HCT116 (cell line): Measurements from ENCODE around the gene DMRT3. TPM values are rescaled to one million over a fixed set of nuclear protein-coding genes. Genes with fewer than 3 reads are reported as not detected.

Experiments used
- ATAC-seq: fragments of 200-7000 bp; cut with Tn5 transposase; 2 replicates; pipeline ENCODE4 v1.9.1; 2020; ENCODE audit warnings: mild to moderate bottlenecking, moderate library complexity
- BruUV-seq: library from RNA; stranded (reverse); fragments of 400-500 nt; replicated peaks from 2 replicates; lab custom pipeline; 2021; lab: Mats Ljungman, UMichigan
- CTCF ChIA-PET: fragments of 300-600 bp; sonication (Branson Sonifier 250); formaldehyde crosslinking; loops from one replicate; lab custom pipeline; 2021; ENCODE audit warnings: antibody characterized with exemption; lab: Charles Lee
- POLR2A ChIA-PET: fragments of 300-600, 350-600 bp; sonication (Branson Sonifier 250); formaldehyde crosslinking; loops from one replicate; lab custom pipeline; 2021; ENCODE audit warnings: antibody characterized with exemption; lab: Charles Lee
- RAD21 ChIA-PET, 2 experiments: fragments of 300-600 bp; sonication (Branson Sonifier 250); formaldehyde crosslinking; loops; one replicate each; lab custom pipeline; 2023; ENCODE audit warnings: low total read pairs in 2 of 2; ENCODE audit not compliant: uncharacterized antibody in 2 of 2, unreplicated experiment in 2 of 2, low non-redundant PET in 1 of 2; lab: Charles Lee
- DNase-seq: peaks from one replicate; pipeline ENCODE4 v3.0.0-alpha.2; 2010; ENCODE audit warnings: low read depth, low spot score
- H2AFZ ChIP-seq: fragments of 200-600 bp; shearing (Covaris generic), sonication (generic); 2 replicates; pipeline ENCODE4 v1.6.1; 2017; ENCODE audit warnings: low read depth, mixed run types, mixed read lengths, antibody characterized with exemption, low read length; ENCODE audit not compliant: poor library complexity, severe bottlenecking
- H3K27ac ChIP-seq: 2 replicates; pipeline ENCODE4 v1.5.1; 2012; ENCODE audit warnings: low read depth, low read length
- H3K27me3 ChIP-seq: fragments of 200-600 bp; sonication (generic); 2 replicates; pipeline ENCODE4 v1.6.1; 2016; ENCODE audit warnings: mixed run types, low read length, mixed read lengths; ENCODE audit not compliant: insufficient read depth
- H3K36me3 ChIP-seq, 2 experiments: fragments of 200-500 bp in 1 of 2; fragments of 200-600 bp in 1 of 2; sonication (Bioruptor generic) in 1 of 2; sonication (generic) in 1 of 2; 2 replicates each; pipeline versions ENCODE4 v1.5.1 to v1.6.1; 2014 to 2016; ENCODE audit warnings: low read length in 2 of 2, inconsistent platforms in 1 of 2, mixed read lengths in 1 of 2, mixed run types in 1 of 2; ENCODE audit not compliant: insufficient read depth in 2 of 2, control insufficient read depth in 1 of 2
- H3K4me1 ChIP-seq, 2 experiments: fragments of 200-600 bp in 1 of 2; sonication (generic) in 1 of 2; 2 replicates each; pipeline versions ENCODE4 v1.5.1 to v1.6.1; 2012 to 2017; ENCODE audit warnings: low read length in 2 of 2, inconsistent platforms in 1 of 2, mild to moderate bottlenecking in 1 of 2, mixed read lengths in 1 of 2, mixed run types in 1 of 2, moderate library complexity in 1 of 2; ENCODE audit not compliant: insufficient read depth in 2 of 2, control insufficient read depth in 1 of 2
- H3K4me2 ChIP-seq: fragments of 200-600 bp; sonication (generic); 2 replicates; pipeline ENCODE4 v1.6.1; 2017; ENCODE audit warnings: mixed run types, low read length, mixed read lengths
- H3K4me3 ChIP-seq, 2 experiments: fragments of 200-600 bp in 1 of 2; sonication (generic) in 1 of 2; replicated peaks in 1 of 2; 2 replicates each; pipeline ENCODE4 v1.5.1; 2011 to 2016; ENCODE audit warnings: low read length in 2 of 2, control low read depth in 1 of 2, low read depth in 1 of 2, mild to moderate bottlenecking in 1 of 2, mixed read lengths in 1 of 2, mixed run types in 1 of 2
- H3K79me2 ChIP-seq: fragments of 200-600 bp; sonication (generic); 2 replicates; pipeline ENCODE4 v1.6.1; 2017; ENCODE audit warnings: mild to moderate bottlenecking, mixed run types, low read length, moderate library complexity, mixed read lengths; ENCODE audit not compliant: insufficient read depth
- H3K9ac ChIP-seq: fragments of 200-600 bp; sonication (generic); 2 replicates; pipeline ENCODE4 v1.6.1; 2016; ENCODE audit warnings: low read length, mixed read lengths
- H3K9me2 ChIP-seq: fragments of 200-600 bp; sonication (generic), shearing (Covaris generic); 2 replicates; pipeline ENCODE4 v1.6.1; 2017; ENCODE audit warnings: mixed run types, mild to moderate bottlenecking, moderate library complexity; ENCODE audit not compliant: insufficient read depth
- H3K9me3 ChIP-seq, 2 experiments: fragments of 200-500 bp in 1 of 2; fragments of 200-600 bp in 1 of 2; sonication (Bioruptor generic) in 1 of 2; sonication (generic) in 1 of 2; 2 replicates each; pipeline ENCODE4 v1.6.1; 2014 to 2017; ENCODE audit warnings: low read length in 2 of 2, mixed read lengths in 2 of 2, inconsistent platforms in 1 of 2, low read depth in 1 of 2, mild to moderate bottlenecking in 1 of 2, mixed run types in 1 of 2, moderate library complexity in 1 of 2; ENCODE audit not compliant: control insufficient read depth in 1 of 2, insufficient read depth in 1 of 2
- H4K20me1 ChIP-seq: fragments of 200-600 bp; sonication (generic), shearing (Covaris generic); 2 replicates; pipeline ENCODE4 v1.6.1; 2017; ENCODE audit warnings: mixed run types, mild to moderate bottlenecking, moderate library complexity; ENCODE audit not compliant: insufficient read depth
- EGR1 ChIP-seq: IDR thresholded peaks from 2 replicates; pipeline ENCODE4 v1.6.1; 2012; ENCODE audit warnings: low read depth
- ELF1 ChIP-seq: IDR thresholded peaks from 2 replicates; pipeline ENCODE4 v1.6.1; 2012; ENCODE audit warnings: low read depth, borderline replicate concordance
- EZH2phosphoT487 ChIP-seq: fragments of 200-600 bp; IDR thresholded peaks from 2 replicates; pipeline ENCODE4 v1.6.1; 2018; ENCODE audit warnings: antibody characterized with exemption, borderline replicate concordance
- FOSL1 ChIP-seq: IDR thresholded peaks from 2 replicates; pipeline ENCODE4 v1.6.1; 2012; ENCODE audit warnings: low read depth
- JUND ChIP-seq: IDR thresholded peaks from 2 replicates; pipeline ENCODE4 v1.6.1; 2012
- MAX ChIP-seq: IDR thresholded peaks from 2 replicates; pipeline ENCODE4 v1.6.1; 2012
- REST ChIP-seq: IDR thresholded peaks from 2 replicates; pipeline ENCODE4 v1.6.1; 2012; ENCODE audit warnings: low read depth
- SP1 ChIP-seq: IDR thresholded peaks from 2 replicates; pipeline ENCODE4 v1.6.1; 2012; ENCODE audit warnings: low read depth
- TCF7L2 ChIP-seq: IDR thresholded peaks from 2 replicates; pipeline ENCODE4 v1.7.0; 2011; ENCODE audit warnings: borderline replicate concordance, inconsistent platforms; ENCODE audit not compliant: insufficient read depth, insufficient read length; ENCODE audit errors: extremely low read depth
- ZFX ChIP-seq: fragments of 450-650 bp; IDR thresholded peaks from 2 replicates; pipeline ENCODE4 v1.6.1; 2017
- ZNF274 ChIP-seq: fragments of 200-500 bp; sonication (Bioruptor generic); IDR thresholded peaks from 2 replicates; pipeline ENCODE4 v1.6.1; 2014; ENCODE audit warnings: mild to moderate bottlenecking, low read depth, low read length, inconsistent platforms
- intact Hi-C: fragments of 100-400 bp; cut with micrococcal nuclease; formaldehyde crosslinking; loops from 2 replicates; pipeline ENCODE4 v1.10.0; 2022
- total RNA-seq: library from RNA; stranded (reverse); gene quantifications from one replicate; pipeline ENCODE4 v1.2.1, GENCODE V29; 2021; ENCODE audit not compliant: unreplicated experiment
- TF ChIP-seq, protein P1 (sequence below): IDR thresholded peaks from 2 replicates; pipeline ENCODE4 v1.6.1; 2011; ENCODE audit warnings: mild to moderate bottlenecking, low read length, moderate library complexity; ENCODE audit not compliant: insufficient replicate concordance; ENCODE audit errors: extremely low read depth

DMRT3 gene
- total RNA-seq, 1 experiment from 2014 or later = not detected

DNA sequence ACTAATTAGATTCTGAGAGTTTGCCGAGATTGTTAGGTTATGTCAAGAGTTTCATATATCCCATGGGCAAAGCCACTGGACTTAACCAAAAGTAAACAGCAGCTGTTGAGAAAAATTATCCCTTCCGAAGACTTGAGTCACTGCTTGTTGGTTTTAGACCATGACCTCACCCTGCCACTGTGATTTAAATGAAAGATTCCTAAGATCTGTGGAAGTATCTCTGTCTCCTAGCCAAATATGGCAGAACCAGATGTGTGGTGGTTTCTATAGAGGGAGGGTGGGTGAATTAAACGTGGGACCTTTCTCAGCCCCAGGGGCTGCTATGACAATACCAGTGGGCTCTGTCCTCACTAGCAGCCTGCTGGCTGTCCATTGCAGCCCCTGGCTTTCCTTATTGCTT, 19.3 kb downstream of the DMRT3 start:
- H3K4me2 ChIP-seq = no peak overlapping the region
- POLR2A ChIA-PET = no interaction called here
- peaks cover 0 to 13% of the 10 kb centered on the region in 2 experiments; a peak in 1 of 4 replicates for H3K9me3 ChIP-seq
- no peak for ATAC-seq
- no peaks in the 10 kb centered on the region for H4K20me1 ChIP-seq
- no peaks in the 10 kb centered on the region for H3K27me3 ChIP-seq
- no peaks in the 10 kb centered on the region for H3K4me1 ChIP-seq
- TF ChIP-seq REST = no peak
- TF ChIP-seq EZH2phosphoT487 = no peak
- no peak for TF ChIP-seq MAX
- TF ChIP-seq SP1 = no peak
- TF ChIP-seq EGR1 = no peak
- TF ChIP-seq, protein P1, sequence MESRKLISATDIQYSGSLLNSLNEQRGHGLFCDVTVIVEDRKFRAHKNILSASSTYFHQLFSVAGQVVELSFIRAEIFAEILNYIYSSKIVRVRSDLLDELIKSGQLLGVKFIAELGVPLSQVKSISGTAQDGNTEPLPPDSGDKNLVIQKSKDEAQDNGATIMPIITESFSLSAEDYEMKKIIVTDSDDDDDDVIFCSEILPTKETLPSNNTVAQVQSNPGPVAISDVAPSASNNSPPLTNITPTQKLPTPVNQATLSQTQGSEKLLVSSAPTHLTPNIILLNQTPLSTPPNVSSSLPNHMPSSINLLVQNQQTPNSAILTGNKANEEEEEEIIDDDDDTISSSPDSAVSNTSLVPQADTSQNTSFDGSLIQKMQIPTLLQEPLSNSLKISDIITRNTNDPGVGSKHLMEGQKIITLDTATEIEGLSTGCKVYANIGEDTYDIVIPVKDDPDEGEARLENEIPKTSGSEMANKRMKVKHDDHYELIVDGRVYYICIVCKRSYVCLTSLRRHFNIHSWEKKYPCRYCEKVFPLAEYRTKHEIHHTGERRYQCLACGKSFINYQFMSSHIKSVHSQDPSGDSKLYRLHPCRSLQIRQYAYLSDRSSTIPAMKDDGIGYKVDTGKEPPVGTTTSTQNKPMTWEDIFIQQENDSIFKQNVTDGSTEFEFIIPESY = no peak
- TF ChIP-seq ELF1 = no peak
- no peak for TF ChIP-seq ZFX
- no peak for TF ChIP-seq JUND
- TF ChIP-seq ZNF274 = no peak
- TF ChIP-seq TCF7L2 = no peak
- no peak for TF ChIP-seq FOSL1
- no peak overlapping the region for H3K4me3 ChIP-seq
- no peaks in the 10 kb centered on the region for H3K36me3 ChIP-seq
- CTCF ChIA-PET = no interaction called here
- H3K79me2 ChIP-seq = no peaks in the 10 kb centered on the region
- no TSS peak for BruUV-seq
- RAD21 ChIA-PET = no interaction called here
- no peak overlapping the region for H2AFZ ChIP-seq
- no peak overlapping the region for H3K9ac ChIP-seq
- DNase-seq = no peak
- no peak overlapping the region for H3K27ac ChIP-seq
- intact Hi-C loops = no loop called here
- no peaks in the 10 kb centered on the region for H3K9me2 ChIP-seq
